Activated CD4-positive, alpha-beta T cell treated with anti-CD3 and anti-CD28 coated beads, Interleukin-2, Interleukin-4, amounts not matched to agents 100 ng/mL and 50 ng/mL, durations not matched to agents 16 hours and 8 hours (primary cell): ENCODE results near the gene SHROOM1.

Experiments
- DNase-seq: peaks from one replicate; pipeline ENCODE4 v3.0.0-alpha.2; 2020; ENCODE audit warnings: low spot score

Gene SHROOM1

GRCh38 chr5:132850066-132850465 lies 19.6 kb upstream of the SHROOM1 start:
- DNase-seq, result no peak

- no peak for DNase-seq
Observed at GRCh38 chr5:132849347-132849746, 18.9 kb upstream of the SHROOM1 start.

- no peak for DNase-seq
Observed at GRCh38 chr5:132848270-132848669, 17.8 kb upstream of the SHROOM1 start.

DNA sequence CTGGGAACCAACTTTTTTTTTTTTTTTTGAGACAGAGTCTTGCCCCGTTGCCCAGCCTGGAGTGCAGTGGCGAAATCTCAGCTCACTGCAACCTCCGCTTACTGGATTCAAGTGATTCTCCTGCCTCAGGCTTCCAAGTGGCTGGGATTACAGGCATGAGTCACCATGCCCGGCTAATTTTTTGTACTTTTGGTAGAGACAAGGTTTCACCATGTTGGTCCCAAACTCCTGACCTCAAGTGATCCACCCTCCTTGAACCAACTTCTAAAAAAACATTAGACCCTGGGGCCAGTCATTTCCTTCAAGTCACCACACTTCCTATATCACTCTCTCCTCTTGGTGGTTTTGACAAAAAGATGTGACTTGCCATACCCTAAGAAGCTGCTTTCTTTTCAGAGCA lies 10.9 kb upstream of the SHROOM1 start:
- no peak for DNase-seq

- DNase-seq, result no peak
Observed at GRCh38 chr5:132840896-132841295, 10.4 kb upstream of the SHROOM1 start.

- DNase-seq, result no peak
Observed at GRCh38 chr5:132840313-132840712, 9.9 kb upstream of the SHROOM1 start.

DNA sequence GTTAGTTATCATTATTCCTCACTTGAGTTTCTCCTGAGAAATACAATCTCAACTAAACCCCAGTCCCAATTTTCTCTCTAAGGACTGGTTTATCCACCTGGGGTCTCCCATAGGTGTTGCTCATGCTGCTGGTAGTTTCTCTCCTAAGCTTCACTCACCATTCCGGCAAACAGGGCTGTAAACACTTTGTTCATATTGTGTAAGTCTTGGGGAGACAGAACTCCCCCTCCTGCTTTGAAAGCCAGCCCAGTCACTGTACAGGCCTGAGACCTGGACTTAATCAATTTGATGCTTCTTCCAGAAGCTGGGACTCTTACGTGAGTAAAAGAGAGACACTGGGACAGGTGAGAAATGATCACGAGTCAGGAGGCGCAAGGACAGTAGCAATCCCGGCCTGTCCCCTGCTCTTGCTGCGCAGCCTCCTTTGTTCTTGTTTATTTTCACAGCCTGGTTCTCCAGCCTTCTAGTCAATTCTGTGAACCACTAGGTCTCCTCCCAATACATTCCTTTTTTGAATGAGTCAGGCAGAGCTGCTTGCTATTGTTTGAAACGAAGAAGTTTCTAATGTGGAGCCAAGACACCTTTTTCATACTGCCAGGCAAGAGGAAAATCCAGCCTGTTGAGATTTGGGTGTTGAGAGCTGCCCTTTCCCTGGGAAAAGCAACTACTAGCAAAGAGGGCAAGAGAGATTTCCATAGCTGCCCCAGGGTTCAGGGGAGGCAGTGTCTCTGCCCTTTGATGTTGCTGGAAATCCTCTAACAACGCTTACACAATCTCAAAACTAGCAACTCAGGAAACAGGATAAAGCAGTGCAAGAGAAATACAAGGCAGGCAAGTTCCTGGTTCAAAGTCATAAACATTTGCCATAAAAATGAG lies 9.2 kb upstream of the SHROOM1 start:
- no peak for DNase-seq

- DNase-seq, result no peak
Observed at GRCh38 chr5:132838516-132839282, 8.3 kb upstream of the SHROOM1 start.

- no peak for DNase-seq
Observed at GRCh38 chr5:132837868-132838267, 7.4 kb upstream of the SHROOM1 start.

- DNase-seq, result no peak
Observed at GRCh38 chr5:132836852-132837251, 6.4 kb upstream of the SHROOM1 start.

- DNase-seq, result no peak
Observed at GRCh38 chr5:132834057-132834456, 3.6 kb upstream of the SHROOM1 start.

- no peak for DNase-seq
Observed at GRCh38 chr5:132832612-132833011, 2.2 kb upstream of the SHROOM1 start.

- DNase-seq, result no peak
Observed at GRCh38 chr5:132831095-132831860, 831 bp upstream of the SHROOM1 start.

DNA sequence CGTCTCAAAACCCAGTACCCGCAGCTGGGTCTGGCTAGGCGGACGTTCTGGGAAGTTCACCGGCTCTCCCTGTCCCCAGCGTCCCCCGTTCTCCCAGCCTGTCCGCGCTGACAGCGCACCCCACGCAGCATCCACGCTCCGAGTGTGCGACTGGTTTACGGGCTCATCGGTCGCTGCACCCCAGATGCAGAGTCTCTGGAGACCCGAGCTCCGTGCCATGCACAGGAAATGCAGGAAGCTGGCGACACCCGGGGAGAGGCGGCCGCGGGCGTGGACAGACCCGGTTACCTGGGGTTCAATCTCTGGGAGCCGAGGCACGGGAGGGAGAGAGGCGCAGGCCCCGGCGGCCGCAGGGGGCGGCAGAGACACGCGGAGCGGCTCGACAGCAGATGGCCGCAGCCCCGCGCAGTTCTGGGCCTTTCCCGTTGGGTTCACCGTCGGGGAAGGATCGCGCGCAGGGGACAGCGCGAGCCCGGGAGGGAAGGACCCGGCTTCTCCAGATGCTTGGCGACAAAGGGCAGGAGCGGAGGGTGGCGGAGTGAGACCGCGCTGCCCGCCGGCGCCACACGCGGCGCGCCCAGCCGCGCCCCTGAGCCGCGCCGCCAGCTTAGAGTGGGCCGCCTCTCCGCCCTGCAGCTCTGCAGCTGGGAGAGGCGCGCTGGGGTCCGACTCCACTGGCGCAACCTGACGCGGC lies 558 bp downstream of the SHROOM1 start:
- peak; percentile 68 for DNase-seq

DNA sequence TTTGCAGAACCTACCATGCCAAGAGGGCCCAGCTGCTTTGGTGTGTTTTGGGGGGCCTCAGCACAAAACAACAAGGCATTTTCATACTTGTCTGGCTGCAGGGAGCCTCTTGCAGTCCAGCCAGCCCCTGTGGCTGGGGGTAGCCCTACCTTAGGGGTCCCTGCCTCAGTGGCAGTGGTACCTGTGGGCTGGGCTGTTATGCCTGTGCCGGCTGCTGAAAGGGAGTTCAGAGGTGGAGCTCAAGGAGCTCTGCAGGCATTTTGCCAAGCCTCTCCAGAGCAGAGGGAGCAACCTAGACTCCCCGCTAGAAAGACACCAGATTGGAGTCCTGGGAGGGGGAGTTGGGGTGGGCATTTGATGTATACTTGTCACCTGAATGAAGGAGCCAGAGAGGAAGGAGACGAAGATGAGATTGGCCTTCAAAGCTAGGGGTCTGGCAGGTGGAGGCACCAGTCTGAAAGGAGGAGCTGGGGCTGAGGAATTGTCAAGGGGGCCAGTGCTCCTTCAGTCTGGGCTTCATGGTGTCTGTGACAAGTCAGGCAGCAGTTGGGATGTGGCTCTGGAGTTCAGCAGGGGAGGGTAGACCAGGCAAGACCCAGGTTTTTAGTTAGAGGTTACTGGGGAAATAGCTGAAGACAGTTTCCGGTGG lies 1.5 kb downstream of the SHROOM1 start:
- no peak for DNase-seq

DNA sequence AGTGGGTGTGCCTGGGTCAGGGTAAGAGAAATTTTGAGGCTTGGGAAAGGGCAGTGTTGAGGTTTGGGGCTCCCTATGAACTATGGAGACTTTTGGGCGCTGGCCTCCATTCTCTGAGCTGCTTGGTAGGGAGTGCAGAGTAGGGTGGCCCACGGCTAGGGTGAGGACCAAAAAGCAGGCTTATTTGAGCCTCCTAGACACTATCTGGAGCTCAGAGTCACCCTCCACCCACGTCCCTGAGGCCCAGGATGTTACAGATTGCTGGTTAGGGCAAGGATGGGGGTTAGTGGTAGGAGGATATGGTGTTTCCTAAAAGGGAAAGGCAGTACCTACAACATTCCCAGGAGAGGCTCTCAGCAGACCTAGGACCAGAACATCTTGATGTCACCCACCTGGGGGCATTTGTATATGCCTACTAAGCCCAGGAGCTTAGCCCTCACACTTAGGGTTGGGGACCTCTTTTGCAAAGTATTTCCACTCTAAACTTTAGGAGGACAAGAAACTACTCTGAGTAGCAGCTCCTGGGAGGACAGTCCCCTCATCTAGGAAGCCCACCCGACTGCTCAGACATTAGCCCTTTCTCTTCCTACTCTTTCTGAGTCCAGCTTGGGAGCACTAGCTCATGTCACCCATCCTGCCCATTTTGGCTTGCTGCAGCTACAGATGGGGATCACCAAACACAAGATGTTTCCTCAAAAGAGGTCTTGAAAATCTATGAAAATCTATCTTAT lies 2.3 kb downstream of the SHROOM1 start:
- DNase-seq, result no peak

- no peak for DNase-seq
Observed at GRCh38 chr5:132826424-132827082, 3.9 kb downstream of the SHROOM1 start.

- no peak for DNase-seq
Observed at GRCh38 chr5:132825834-132826391, 4.5 kb downstream of the SHROOM1 start.

GRCh38 chr5:132825033-132825833 lies 5.2 kb downstream of the SHROOM1 start:
- no peak for DNase-seq
